ENCODE results near the gene RPLP2.
A peak's percentile ranks its signal among the peaks of the same experiment; 100 is the strongest.

Gene RPLP2

DNA sequence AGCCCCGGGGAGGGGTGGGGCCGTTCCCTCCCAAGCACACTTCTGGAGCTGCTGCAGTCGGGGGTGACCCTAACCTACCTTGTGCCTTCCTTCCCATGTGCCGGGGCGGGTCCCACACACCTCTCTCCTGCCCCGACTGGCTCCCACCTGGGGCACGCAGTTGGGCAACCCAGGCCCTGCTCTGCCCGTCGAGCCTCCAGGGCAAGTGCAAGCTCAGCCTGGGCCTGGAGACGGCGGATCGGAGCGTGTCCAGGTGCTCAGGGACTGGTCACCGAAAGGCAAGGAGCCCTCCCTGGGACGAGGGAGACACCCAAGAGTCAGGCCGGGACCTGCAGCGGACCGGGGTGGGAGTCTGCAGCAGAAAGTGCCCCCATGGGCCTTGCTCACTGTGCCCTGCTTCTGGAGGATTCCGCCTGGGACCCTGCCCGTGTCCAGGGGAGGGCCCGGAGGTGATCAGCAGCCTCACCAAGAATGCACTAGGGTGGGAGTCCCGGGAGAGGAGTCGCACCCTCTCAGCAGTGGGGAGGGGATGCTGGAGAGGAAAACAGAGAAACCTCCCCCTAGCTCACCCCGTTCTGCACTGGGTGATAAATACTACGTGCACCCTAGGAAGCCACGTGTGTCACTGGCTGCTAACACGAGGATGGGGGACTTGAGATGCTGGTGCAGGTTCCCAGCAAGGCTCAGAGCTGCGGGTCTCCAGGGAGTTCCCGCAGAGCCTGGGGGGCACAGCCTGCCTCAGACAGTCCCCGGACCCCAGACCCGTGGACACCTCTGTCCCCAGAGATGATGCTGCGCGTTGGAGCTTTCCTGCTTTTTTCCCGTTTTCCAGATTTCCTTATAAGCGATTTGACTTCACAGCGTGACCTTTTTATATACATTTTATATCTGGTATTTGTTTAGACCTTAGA is 27.2 kb upstream of the RPLP2 start:
- no peak overlapping the region for H3K4me3 ChIP-seq (ENCODE audit: low read length)
- peaks cover 13% of the 10 kb centered on the region for H3K4me1 ChIP-seq (ENCODE audit: control insufficient read depth, low read length)
- H3K27me3 ChIP-seq (ENCODE audit: control insufficient read depth, low read length), result no peaks in the 10 kb centered on the region

DNA sequence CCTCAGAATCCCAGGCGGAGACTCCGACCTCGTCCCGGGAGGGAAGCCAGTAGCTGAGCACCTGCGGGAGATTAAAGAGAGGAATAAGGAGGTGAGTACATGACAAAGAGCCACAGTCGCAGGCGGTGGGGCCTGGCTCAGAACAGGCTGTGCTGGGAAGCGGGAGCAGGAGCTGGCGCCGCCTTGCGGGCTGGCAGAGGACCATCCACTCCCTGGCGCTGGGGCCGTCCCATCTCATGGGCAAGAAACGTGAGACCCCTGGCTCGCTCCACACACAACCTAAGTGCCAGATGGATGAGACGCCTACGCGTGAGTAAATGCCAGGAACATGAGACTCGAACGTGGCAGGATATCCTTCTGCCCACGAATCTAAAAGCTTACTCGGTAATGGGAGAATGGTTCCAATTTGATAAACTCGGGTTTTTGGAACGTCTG is 26.2 kb upstream of the RPLP2 start:
- Histone ChIP-seq H3K9me3 (ENCODE audit: control insufficient read depth, insufficient read depth, low read length) (no peaks in the 10 kb centered on the region), H4K20me1 (ENCODE audit: control insufficient read depth, insufficient read depth, low read depth, low read length) (no peaks in the 10 kb centered on the region), H3K4me3 (ENCODE audit: low read length) (no peak overlapping the region), H3K4me1 (ENCODE audit: control insufficient read depth, low read length) (peaks cover 17% of the 10 kb centered on the region), H3K79me2 (ENCODE audit: control insufficient read depth, low read length) (peaks cover 10% of the 10 kb centered on the region), H3K9me2 (replicated peaks; ENCODE audit: control insufficient read depth, low read length) (no peaks in the 10 kb centered on the region), H3K27ac (ENCODE audit: low read depth, low read length) (no peak overlapping the region), H3K27me3 (ENCODE audit: control insufficient read depth, low read length) (no peaks in the 10 kb centered on the region), H3K36me3 (ENCODE audit: control insufficient read depth, low read length) (peaks cover 15% of the 10 kb centered on the region), H3F3A (ENCODE audit: control insufficient read depth, insufficient read depth) (no peaks in the 10 kb centered on the region), H3K4me2 (ENCODE audit: low read length) (no peak overlapping the region)
- TF ChIP-seq EZH2phosphoT487 (IDR thresholded peaks at IDR 0.05; ENCODE audit: borderline replicate concordance, low read length), result no peak
- TF ChIP-seq, protein P1, sequence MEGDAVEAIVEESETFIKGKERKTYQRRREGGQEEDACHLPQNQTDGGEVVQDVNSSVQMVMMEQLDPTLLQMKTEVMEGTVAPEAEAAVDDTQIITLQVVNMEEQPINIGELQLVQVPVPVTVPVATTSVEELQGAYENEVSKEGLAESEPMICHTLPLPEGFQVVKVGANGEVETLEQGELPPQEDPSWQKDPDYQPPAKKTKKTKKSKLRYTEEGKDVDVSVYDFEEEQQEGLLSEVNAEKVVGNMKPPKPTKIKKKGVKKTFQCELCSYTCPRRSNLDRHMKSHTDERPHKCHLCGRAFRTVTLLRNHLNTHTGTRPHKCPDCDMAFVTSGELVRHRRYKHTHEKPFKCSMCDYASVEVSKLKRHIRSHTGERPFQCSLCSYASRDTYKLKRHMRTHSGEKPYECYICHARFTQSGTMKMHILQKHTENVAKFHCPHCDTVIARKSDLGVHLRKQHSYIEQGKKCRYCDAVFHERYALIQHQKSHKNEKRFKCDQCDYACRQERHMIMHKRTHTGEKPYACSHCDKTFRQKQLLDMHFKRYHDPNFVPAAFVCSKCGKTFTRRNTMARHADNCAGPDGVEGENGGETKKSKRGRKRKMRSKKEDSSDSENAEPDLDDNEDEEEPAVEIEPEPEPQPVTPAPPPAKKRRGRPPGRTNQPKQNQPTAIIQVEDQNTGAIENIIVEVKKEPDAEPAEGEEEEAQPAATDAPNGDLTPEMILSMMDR (IDR thresholded peaks at IDR 0.05; ENCODE audit: low read depth, low read length, poor library complexity, severe bottlenecking), result peak; percentile 51

More for the DNA sequence above, 27.2 kb upstream of the RPLP2 start:
- Histone ChIP-seq H3K9me3 (ENCODE audit: control insufficient read depth, insufficient read depth, low read length) (no peaks in the 10 kb centered on the region), H3K36me3 (ENCODE audit: control insufficient read depth, low read length) (peaks cover 19% of the 10 kb centered on the region), H3K4me2 (ENCODE audit: low read length) (no peak overlapping the region), H4K20me1 (ENCODE audit: control insufficient read depth, insufficient read depth, low read depth, low read length) (no peaks in the 10 kb centered on the region), H3F3A (ENCODE audit: control insufficient read depth, insufficient read depth) (no peaks in the 10 kb centered on the region), H3K79me2 (ENCODE audit: control insufficient read depth, low read length) (peaks cover 20% of the 10 kb centered on the region), H3K27ac (ENCODE audit: low read depth, low read length) (no peak overlapping the region), H3K9me2 (replicated peaks; ENCODE audit: control insufficient read depth, low read length) (no peaks in the 10 kb centered on the region)
- no peak for TF ChIP-seq EZH2phosphoT487 (IDR thresholded peaks at IDR 0.05; ENCODE audit: borderline replicate concordance, low read length)
- TF ChIP-seq, protein P1 (IDR thresholded peaks at IDR 0.05; ENCODE audit: low read depth, low read length, poor library complexity, severe bottlenecking), result no peak

DNA sequence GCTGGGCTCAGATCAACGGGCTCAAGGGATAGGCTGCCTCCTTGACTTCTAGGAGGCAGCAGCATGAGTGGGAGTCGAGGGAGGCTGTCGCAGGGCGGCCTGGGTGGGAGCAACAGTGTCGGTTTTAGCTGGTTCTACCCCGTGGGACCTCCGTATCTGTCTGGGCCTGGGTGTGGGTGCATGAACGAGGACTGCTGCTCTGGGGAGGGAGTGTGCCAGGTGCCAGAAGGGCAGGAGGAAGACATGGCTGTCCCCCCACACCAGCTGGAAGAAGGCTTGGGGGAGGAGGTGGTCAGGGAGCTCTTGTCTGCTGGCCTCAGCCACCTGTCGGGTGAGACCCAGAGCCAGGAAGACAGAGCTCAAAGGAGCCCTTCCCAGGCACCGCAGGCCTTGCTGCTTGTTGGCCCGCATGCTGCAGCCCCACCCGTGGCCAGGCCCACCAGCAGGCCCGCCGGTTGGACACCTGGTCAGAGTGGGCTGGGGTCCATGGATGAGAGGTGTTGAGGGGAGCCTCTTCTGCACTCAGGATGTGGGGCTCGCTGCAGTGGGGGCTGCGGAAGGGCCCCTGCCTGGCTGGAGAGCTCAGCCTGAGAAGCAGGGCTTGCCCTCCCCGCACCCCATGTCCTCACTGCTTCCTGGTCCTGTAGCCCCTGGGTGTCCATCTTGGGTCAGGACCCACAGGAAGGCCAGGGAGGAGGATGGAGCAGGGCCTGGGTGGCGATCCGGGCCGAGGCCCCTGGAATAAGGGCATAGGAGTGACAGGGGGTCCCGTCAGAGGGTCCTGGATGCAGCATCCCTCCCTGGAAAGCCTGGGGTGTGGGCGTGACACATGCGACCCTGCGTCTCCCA is 23.3 kb upstream of the RPLP2 start:
- Histone ChIP-seq H3K4me1 (ENCODE audit: control insufficient read depth, low read length) (peaks cover 21% of the 10 kb centered on the region), H3K4me2 (ENCODE audit: low read length) (no peak overlapping the region), H3K9me2 (replicated peaks; ENCODE audit: control insufficient read depth, low read length) (no peaks in the 10 kb centered on the region), H3K4me3 (ENCODE audit: low read length) (no peak overlapping the region), H3K27me3 (ENCODE audit: control insufficient read depth, low read length) (no peaks in the 10 kb centered on the region), H3K9me3 (ENCODE audit: control insufficient read depth, insufficient read depth, low read length) (no peaks in the 10 kb centered on the region), H4K20me1 (ENCODE audit: control insufficient read depth, insufficient read depth, low read depth, low read length) (no peaks in the 10 kb centered on the region), H3K36me3 (ENCODE audit: control insufficient read depth, low read length) (no peaks in the 10 kb centered on the region; the same call in 1 of the 2 replicates), H3K27ac (ENCODE audit: low read depth, low read length) (no peak overlapping the region), H3F3A (ENCODE audit: control insufficient read depth, insufficient read depth) (0 out of 2 replicates have a peak, but pooled peaks cover 4% of the 10 kb centered on the region), H3K79me2 (ENCODE audit: control insufficient read depth, low read length) (peaks cover 6% of the 10 kb centered on the region)
- no peak for TF ChIP-seq EZH2phosphoT487 (IDR thresholded peaks at IDR 0.05; ENCODE audit: borderline replicate concordance, low read length)
- TF ChIP-seq, protein P1 (IDR thresholded peaks at IDR 0.05; ENCODE audit: low read depth, low read length, poor library complexity, severe bottlenecking), result no peak

Data from DOHH2 (cell line).